Uterus (tissue), 2 donors: Measurements from ENCODE around the gene KCNT2.

Experiments
- CTCF ChIP-seq, 4 experiments: fragments of 200-600 bp in 2 of 4; fragments of 450-650 bp in 2 of 4; sonication (generic) in 2 of 4; IDR thresholded peaks; one replicate each; pipeline ENCODE4 v1.5.1; 2016 to 2019; ENCODE audit warnings: antibody characterized with exemption in 4 of 4, mild to moderate bottlenecking in 2 of 4, moderate library complexity in 1 of 4
- POLR2A ChIP-seq, 2 donors: fragments of 450-650 bp; IDR thresholded peaks; one replicate each; pipeline ENCODE4 v1.6.1; 2016; ENCODE audit warnings: antibody characterized with exemption in 2 of 2, mild to moderate bottlenecking in 1 of 2, moderate library complexity in 1 of 2

GRCh38 chr1:196517193-196517592, 91.0 kb downstream of the KCNT2 start:
- no peak for TF ChIP-seq POLR2A (IDR thresholded peaks at IDR 0.05)
- no peak for TF ChIP-seq CTCF (IDR thresholded peaks at IDR 0.05)
